ENCODE data around the gene KATNB1. TPM values are rescaled to one million over a fixed set of nuclear protein-coding genes. Genes with fewer than 3 reads are reported as not detected.

KATNB1 gene
- polyA plus RNA-seq, 1 donor from 2014 or later = 57.9 TPM

GRCh38 chr16:57759541-57760356 is 24.2 kb downstream of the KATNB1 start:
- no peak overlapping the region for H2AFZ ChIP-seq (ENCODE audit: low read depth, low read length)
- H3K4me2 ChIP-seq (ENCODE audit: low read length) = no peak overlapping the region
- H3K9me2 ChIP-seq (ENCODE audit: insufficient read depth, low read length) = no peaks in the 10 kb centered on the region
- no peaks in the 10 kb centered on the region for H3K36me3 ChIP-seq (ENCODE audit: insufficient read depth, low read length)
- H3K27me3 ChIP-seq (ENCODE audit: insufficient read depth, low read depth, low read length) = no peaks in the 10 kb centered on the region
- no peaks in the 10 kb centered on the region for H3F3A ChIP-seq (ENCODE audit: insufficient read depth, low read length, poor library complexity, severe bottlenecking)
- H3K27ac ChIP-seq (ENCODE audit: low read length) = no peak overlapping the region
- H3K4me3 ChIP-seq (ENCODE audit: low read length) = no peak overlapping the region
- no peaks in the 10 kb centered on the region for H3K9me3 ChIP-seq (ENCODE audit: low read length)
- H3K79me2 ChIP-seq (replicated peaks; ENCODE audit: insufficient read depth, low read length) = no peaks in the 10 kb centered on the region
- TF ChIP-seq RAD21 (conservative IDR thresholded peaks at IDR 0.05) (no peak), MXI1 (conservative IDR thresholded peaks at IDR 0.05; ENCODE audit: poor library complexity, severe bottlenecking) (no peak), CTCF (IDR thresholded peaks at IDR 0.05; ENCODE audit: poor library complexity, severe bottlenecking) (no peak), TAF1 (IDR thresholded peaks at IDR 0.05; ENCODE audit: low read depth) (no peak), EP300 (conservative IDR thresholded peaks at IDR 0.05; ENCODE audit: poor library complexity, severe bottlenecking) (no peak), EZH2 (IDR thresholded peaks at IDR 0.05; ENCODE audit: borderline replicate concordance, insufficient read depth, low read length, poor library complexity, severe bottlenecking) (no peak), POLR2AphosphoS5 (IDR thresholded peaks at IDR 0.05) (no peak), REST (IDR thresholded peaks at IDR 0.05; ENCODE audit: borderline replicate concordance) (no peak), SMC3 (conservative IDR thresholded peaks at IDR 0.05; ENCODE audit: poor library complexity) (no peak)
- H4K20me1 ChIP-seq (ENCODE audit: insufficient read depth) = no peaks in the 10 kb centered on the region
- no peak overlapping the region for H3K9ac ChIP-seq (ENCODE audit: low read length)

- no peaks in the 10 kb centered on the region for H3K27me3 ChIP-seq (ENCODE audit: insufficient read depth, low read depth, low read length)
- H3K4me2 ChIP-seq (ENCODE audit: low read length) = no peak overlapping the region
- H3K27ac ChIP-seq (ENCODE audit: low read length) = no peak overlapping the region
- no peaks in the 10 kb centered on the region for H3K9me3 ChIP-seq (ENCODE audit: low read length)
- TF ChIP-seq SMC3 (conservative IDR thresholded peaks at IDR 0.05; ENCODE audit: poor library complexity) (no peak), EP300 (conservative IDR thresholded peaks at IDR 0.05; ENCODE audit: poor library complexity, severe bottlenecking) (no peak), RAD21 (conservative IDR thresholded peaks at IDR 0.05) (no peak), REST (IDR thresholded peaks at IDR 0.05; ENCODE audit: borderline replicate concordance) (no peak), CTCF (IDR thresholded peaks at IDR 0.05; ENCODE audit: poor library complexity, severe bottlenecking) (no peak), POLR2AphosphoS5 (IDR thresholded peaks at IDR 0.05) (no peak)
- no peaks in the 10 kb centered on the region for H3K9me2 ChIP-seq (ENCODE audit: insufficient read depth, low read length)
- no peaks in the 10 kb centered on the region for H3F3A ChIP-seq (ENCODE audit: insufficient read depth, low read length, poor library complexity, severe bottlenecking)
- no peak overlapping the region for H3K9ac ChIP-seq (ENCODE audit: low read length)
- H3K4me3 ChIP-seq (ENCODE audit: low read length) = no peak overlapping the region
- no peaks in the 10 kb centered on the region for H4K20me1 ChIP-seq (ENCODE audit: insufficient read depth)
- no peak overlapping the region for H2AFZ ChIP-seq (ENCODE audit: low read depth, low read length)
- H3K36me3 ChIP-seq (ENCODE audit: insufficient read depth, low read length) = no peaks in the 10 kb centered on the region
- H3K79me2 ChIP-seq (replicated peaks; ENCODE audit: insufficient read depth, low read length) = no peaks in the 10 kb centered on the region
Measured at GRCh38 chr16:57760357-57761160, 25.0 kb downstream of the KATNB1 start.

All from neural cell (in vitro differentiated cells).